Amygdala (tissue), 56 donors: ENCODE measurements around the gene SZT2.

Source experiments
- DNase-seq, 56 donors: peaks; one replicate each; lab custom pipeline; 2025; lab: John Stamatoyannopoulos, UW

Gene SZT2

GRCh38 chr1:43389326-43390313 is at the start of gene SZT2, which contains the start of gene MED8:
TSS of gene SZT2 (plus strand) at chr1:43389899. CDS start at chr1:43389969, 70 bp downstream.
TSS of gene MED8 (minus strand) at chr1:43389800. CDS start at chr1:43389764, 36 bp downstream.
- peak; percentile 66 to 97 (median 90) for DNase-seq

DNA sequence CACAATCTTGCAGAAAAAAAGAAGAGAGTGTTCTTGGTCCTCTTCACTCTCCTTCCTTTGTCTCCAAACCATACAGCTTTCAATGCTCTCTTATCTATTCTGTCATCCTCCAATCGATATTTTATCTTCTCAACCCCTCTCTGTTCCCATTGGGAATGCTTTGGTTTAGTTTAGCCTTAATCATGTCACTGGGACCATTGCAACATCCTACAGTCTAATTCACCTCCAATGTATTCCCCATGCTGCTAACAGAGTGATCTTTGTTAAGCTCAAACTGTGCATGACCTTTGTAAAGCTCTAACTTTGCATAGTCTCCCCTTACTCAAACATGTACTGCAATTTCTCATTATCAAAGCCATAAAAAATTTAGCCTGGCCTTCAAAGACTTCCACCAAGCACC is 49.1 kb upstream of the SZT2 start:
- no peak for DNase-seq

DNA sequence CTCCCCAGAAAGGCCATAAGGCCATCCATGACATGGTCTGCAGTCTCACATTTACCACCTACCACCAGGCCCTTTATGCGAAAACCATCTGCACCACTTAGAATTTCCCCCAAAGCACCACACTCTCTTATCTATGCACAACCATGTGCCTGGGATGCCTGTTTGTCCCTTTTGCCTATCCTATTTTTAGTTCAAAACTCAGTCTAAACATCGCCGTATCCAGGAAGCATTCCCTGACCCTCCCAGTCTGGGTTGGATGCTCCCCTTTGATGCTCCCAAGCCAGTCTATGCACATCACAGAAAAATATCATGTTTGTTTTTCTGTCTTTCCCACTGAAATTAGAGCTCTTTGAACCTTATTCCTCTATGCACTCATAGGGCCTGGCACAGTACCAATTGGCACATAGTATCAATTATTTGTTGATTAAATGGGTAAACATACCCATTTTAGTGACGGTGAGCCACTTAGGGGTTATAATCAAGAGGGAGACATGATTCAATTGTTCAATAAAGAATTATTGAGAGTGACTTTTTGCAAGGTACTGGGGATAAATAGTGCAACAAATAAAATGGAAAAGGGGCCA is 45.3 kb upstream of the SZT2 start:
- DNase-seq: no peak

DNA sequence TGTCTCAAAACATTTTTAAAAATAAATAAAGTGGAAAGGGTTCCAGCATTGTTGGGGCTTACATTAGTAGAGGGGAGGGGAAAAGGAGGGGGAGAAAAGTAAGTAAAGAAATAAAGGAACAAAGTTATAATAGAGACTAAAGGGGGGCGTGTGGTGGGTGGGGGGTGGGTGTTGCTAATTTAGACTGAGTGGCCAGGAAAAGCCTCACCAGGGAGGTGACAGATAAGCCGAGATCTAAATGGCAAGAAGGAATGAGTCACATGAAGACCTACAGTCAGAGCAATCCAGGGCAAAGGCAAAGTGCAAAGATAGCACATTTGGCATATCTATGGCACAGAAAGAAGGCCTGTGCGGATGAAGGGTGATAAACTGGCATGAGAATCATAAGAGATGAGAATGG is 44.6 kb upstream of the SZT2 start:
- DNase-seq: no peak

DNA sequence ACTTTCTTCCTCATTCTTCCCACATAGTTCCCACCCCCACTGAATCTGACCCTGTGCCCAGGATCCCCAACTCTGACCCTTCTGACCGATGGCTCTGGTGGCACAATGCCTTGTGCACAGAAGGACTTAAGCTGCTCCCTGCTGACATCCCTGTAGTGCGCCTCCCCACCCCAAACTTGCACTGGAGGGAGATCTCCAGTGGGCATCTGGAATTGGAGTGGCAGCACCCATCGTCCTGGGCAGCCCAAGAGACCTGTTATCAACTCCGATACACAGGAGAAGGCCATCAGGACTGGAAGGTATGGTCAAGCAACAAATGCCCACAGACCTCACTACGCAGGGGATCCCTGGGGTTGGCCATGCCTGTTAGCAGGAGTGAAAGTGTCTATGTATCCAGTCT is 43.1 kb upstream of the SZT2 start:
- DNase-seq: no peak

- peak in 15 of 56 donors; percentile 31 to 65 (median 51) for DNase-seq
Observed at GRCh38 chr1:43348343-43348808, 41.3 kb upstream of the SZT2 start.

GRCh38 chr1:43348809-43349593 is 40.7 kb upstream of the SZT2 start:
- peak in 39 of 56 donors; percentile 16 to 83 (median 48) for DNase-seq

- DNase-seq: peak in 13 of 56 donors; percentile 9 to 57 (median 33)
Observed at GRCh38 chr1:43349594-43350306, 39.9 kb upstream of the SZT2 start.

DNA sequence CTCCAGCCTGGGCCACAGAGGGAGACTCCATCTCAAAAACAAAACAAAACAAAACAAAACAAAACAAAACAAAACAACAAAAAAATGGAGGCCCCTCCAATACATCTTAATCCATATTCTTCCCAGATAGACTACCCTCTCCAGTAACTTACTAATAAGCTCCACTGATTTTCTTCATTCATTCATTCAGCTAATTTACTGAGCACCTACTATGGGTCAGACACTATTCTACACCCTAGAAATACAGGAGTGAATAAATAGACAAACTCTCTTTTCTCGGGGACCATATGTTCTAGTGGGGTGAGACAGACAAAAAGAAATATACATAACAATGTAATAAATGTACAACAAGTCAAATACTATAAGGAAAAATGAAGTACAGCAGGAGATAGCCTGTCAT is 38.7 kb upstream of the SZT2 start:
- DNase-seq: no peak

GRCh38 chr1:43351421-43352350 is 38.0 kb upstream of the SZT2 start:
- no peak for DNase-seq

- no peak for DNase-seq
Observed at GRCh38 chr1:43352351-43352705, 37.4 kb upstream of the SZT2 start.

- no peak for DNase-seq
Observed at GRCh38 chr1:43352881-43353280, 36.8 kb upstream of the SZT2 start.

GRCh38 chr1:43354471-43354870 is 35.2 kb upstream of the SZT2 start:
- DNase-seq: no peak

DNA sequence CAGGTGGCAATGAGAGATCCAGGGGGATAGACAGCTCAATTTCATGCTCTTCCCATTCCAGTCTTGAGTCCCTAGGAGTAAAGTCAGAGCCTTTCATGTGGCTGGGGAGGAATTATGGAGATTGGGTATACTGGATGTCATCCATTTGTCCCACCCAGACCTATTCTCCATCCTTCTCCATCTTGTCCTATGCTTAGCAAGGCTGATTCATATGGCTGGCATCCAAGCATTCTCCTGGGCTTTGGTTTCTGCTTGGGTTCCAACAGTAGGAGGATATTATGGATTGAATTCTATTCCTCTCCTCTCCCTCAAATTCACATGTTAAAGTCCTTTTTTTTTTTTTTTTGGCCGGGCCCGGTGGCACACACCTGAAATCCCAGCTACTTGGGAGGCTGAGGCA is 34.8 kb upstream of the SZT2 start:
- no peak for DNase-seq

GRCh38 chr1:43357251-43357650 is 32.4 kb upstream of the SZT2 start:
- DNase-seq: no peak

GRCh38 chr1:43358121-43358745 is 31.5 kb upstream of the SZT2 start:
- peak in 5 of 56 donors; percentile 15 to 54 (median 27) for DNase-seq

GRCh38 chr1:43358746-43359693 is 30.7 kb upstream of the SZT2 start, which contains the start of gene CDC20:
TSS of gene CDC20 (plus strand) at chr1:43358981. CDS start at chr1:43359216, 235 bp downstream.
- peak; percentile 49 to 99 (median 94) for DNase-seq
